ENCODE data around the gene LRBA.

LRBA gene

DNA sequence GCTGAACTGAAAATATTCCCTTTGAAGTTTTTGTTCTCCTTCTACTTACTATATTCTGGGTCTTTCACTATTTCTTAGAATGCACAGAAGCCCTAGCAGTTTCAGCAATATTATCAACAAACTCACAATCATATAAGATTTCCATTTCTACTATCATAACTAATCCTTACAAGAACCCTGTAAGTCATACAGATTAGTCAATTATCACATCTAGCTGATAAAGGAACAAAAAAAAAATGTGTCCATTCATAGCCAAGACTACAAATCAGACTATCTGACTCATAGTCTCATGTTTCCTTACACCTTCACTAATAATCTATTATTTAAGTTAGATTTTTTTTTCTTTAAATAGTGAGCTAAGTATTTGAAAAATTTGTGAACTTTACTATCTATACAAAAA lies 72.5 kb downstream of the LRBA start:
- H3K27ac ChIP-seq (ENCODE audit: low read length, poor library complexity, severe bottlenecking), result no peak overlapping the region
- DNase-seq, result no peak
- peaks cover 11% of the 10 kb centered on the region for H3K79me1 ChIP-seq (replicated peaks; ENCODE audit: low read length, poor library complexity, severe bottlenecking)
- no peak overlapping the region for H2BK12ac ChIP-seq (ENCODE audit: low read length in 2 of 2)
- H3K9me3 ChIP-seq (ENCODE audit: control insufficient read depth, low read length), result no peaks in the 10 kb centered on the region
- no peak overlapping the region for H2AFZ ChIP-seq (ENCODE audit: low read depth, low read length)
- H3K14ac ChIP-seq (ENCODE audit: low read length in 2 of 2), result no peak overlapping the region
- H2AK5ac ChIP-seq (ENCODE audit: low read length, severe bottlenecking), result no peak overlapping the region
- no peak overlapping the region for H4K8ac ChIP-seq (ENCODE audit: low read length)
- H3K4me1 ChIP-seq (ENCODE audit: control insufficient read depth, insufficient read depth, low read depth, low read length), result no peaks in the 10 kb centered on the region
- no peaks in the 10 kb centered on the region for H3K36me3 ChIP-seq (ENCODE audit: control insufficient read depth in 1 of 2, insufficient read depth in 2 of 2, low read depth in 1 of 2, low read length in 2 of 2)
- H3K9ac ChIP-seq (ENCODE audit: low read length), result no peak overlapping the region
- H3K4me2 ChIP-seq (ENCODE audit: low read length, poor library complexity, severe bottlenecking), result no peak overlapping the region
- H3K4ac ChIP-seq (ENCODE audit: low read depth in 1 of 2, low read length in 2 of 2), result no peak overlapping the region
- no peaks in the 10 kb centered on the region for H3K27me3 ChIP-seq (ENCODE audit: control insufficient read depth in 1 of 2, insufficient read depth in 1 of 2, low read length in 2 of 2)
- H2BK120ac ChIP-seq (ENCODE audit: low read depth, low read length), result no peak overlapping the region
- H3K23ac ChIP-seq (ENCODE audit: low read length in 2 of 2), result no peak overlapping the region
- no peak overlapping the region for H2BK5ac ChIP-seq (ENCODE audit: low read depth, low read length, poor library complexity, severe bottlenecking)
- H4K91ac ChIP-seq (ENCODE audit: low read length), result no peak overlapping the region
- no peak overlapping the region for H3K4me3 ChIP-seq (ENCODE audit: insufficient read depth in 1 of 2, low read depth in 1 of 2, low read length in 2 of 2)
- H3K18ac ChIP-seq (ENCODE audit: low read depth in 1 of 2, low read length in 2 of 2), result no peak overlapping the region
- no peak overlapping the region for H2BK15ac ChIP-seq (ENCODE audit: low read depth, poor library complexity, severe bottlenecking)

DNA sequence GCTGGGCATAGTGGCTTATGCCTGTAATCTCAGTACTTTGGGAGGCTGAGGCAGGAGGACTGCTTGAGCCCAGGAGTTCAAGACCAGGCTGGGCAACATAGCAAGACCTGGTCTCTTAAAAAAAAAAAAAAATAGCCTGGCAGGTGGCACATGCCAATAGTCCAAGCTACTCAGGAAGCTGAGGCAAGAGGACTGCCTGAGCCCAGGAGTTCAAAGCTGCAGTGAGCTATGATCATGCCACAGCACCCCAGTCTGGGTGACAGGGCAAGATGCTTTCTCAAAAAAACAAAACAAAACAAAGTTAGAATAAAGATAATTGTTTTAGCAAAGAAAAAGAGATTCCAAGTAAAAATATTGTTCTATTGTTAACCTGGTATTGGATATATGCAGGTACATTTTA lies 75.0 kb downstream of the LRBA start:
- H4K8ac ChIP-seq (ENCODE audit: low read length), result no peak overlapping the region
- H3K18ac ChIP-seq (ENCODE audit: low read depth in 1 of 2, low read length in 2 of 2), result no peak overlapping the region
- H3K14ac ChIP-seq (ENCODE audit: low read length in 2 of 2), result no peak overlapping the region
- H3K27ac ChIP-seq (ENCODE audit: low read length, poor library complexity, severe bottlenecking), result no peak overlapping the region
- H2BK12ac ChIP-seq (ENCODE audit: low read length in 2 of 2), result no peak overlapping the region
- no peak overlapping the region for H3K4me2 ChIP-seq (ENCODE audit: low read length, poor library complexity, severe bottlenecking)
- H3K79me1 ChIP-seq (replicated peaks; ENCODE audit: low read length, poor library complexity, severe bottlenecking), result peaks cover 11% of the 10 kb centered on the region
- no peak overlapping the region for H3K23ac ChIP-seq (ENCODE audit: low read length in 2 of 2)
- no peaks in the 10 kb centered on the region for H3K27me3 ChIP-seq (ENCODE audit: control insufficient read depth in 1 of 2, insufficient read depth in 1 of 2, low read length in 2 of 2)
- H3K4ac ChIP-seq (ENCODE audit: low read depth in 1 of 2, low read length in 2 of 2), result no peak overlapping the region
- no peak overlapping the region for H2AK5ac ChIP-seq (ENCODE audit: low read length, severe bottlenecking)
- no peaks in the 10 kb centered on the region for H3K9me3 ChIP-seq (ENCODE audit: control insufficient read depth, low read length)
- H3K36me3 ChIP-seq (ENCODE audit: control insufficient read depth in 1 of 2, insufficient read depth in 2 of 2, low read depth in 1 of 2, low read length in 2 of 2), result no peaks in the 10 kb centered on the region
- no peak overlapping the region for H3K9ac ChIP-seq (ENCODE audit: low read length)
- no peaks in the 10 kb centered on the region for H3K4me1 ChIP-seq (ENCODE audit: control insufficient read depth, insufficient read depth, low read depth, low read length)
- H4K91ac ChIP-seq (ENCODE audit: low read length), result no peak overlapping the region
- no peak overlapping the region for H2BK120ac ChIP-seq (ENCODE audit: low read depth, low read length)
- no peak overlapping the region for H2AFZ ChIP-seq (ENCODE audit: low read depth, low read length)
- no peak overlapping the region for H2BK15ac ChIP-seq (ENCODE audit: low read depth, poor library complexity, severe bottlenecking)
- H3K4me3 ChIP-seq (ENCODE audit: insufficient read depth in 1 of 2, low read depth in 1 of 2, low read length in 2 of 2), result no peak overlapping the region
- DNase-seq, result no peak
- H2BK5ac ChIP-seq (ENCODE audit: low read depth, low read length, poor library complexity, severe bottlenecking), result no peak overlapping the region

DNA sequence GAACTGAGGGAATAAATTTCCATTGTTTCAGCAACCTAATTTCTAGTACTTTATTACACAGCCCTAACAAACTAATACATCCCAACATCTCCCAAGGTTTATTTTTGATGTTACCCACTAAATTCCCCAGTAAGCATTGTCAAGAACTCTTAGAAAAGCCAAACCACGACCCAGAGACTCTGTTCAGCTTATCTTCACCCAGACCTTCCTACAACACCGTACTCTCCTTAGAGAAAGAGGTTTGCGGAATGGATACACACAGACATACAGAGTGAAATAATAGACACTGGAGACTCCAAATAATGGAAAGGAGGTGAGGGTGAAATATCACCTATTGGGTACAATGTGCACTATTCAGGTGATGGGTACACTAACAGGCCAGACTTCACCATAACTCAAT lies 75.6 kb downstream of the LRBA start:
- no peak for DNase-seq
- H2BK120ac ChIP-seq (ENCODE audit: low read depth, low read length), result no peak overlapping the region
- no peak overlapping the region for H2AK5ac ChIP-seq (ENCODE audit: low read length, severe bottlenecking)
- no peak overlapping the region for H3K4me2 ChIP-seq (ENCODE audit: low read length, poor library complexity, severe bottlenecking)
- no peak overlapping the region for H3K4me3 ChIP-seq (ENCODE audit: insufficient read depth in 1 of 2, low read depth in 1 of 2, low read length in 2 of 2)
- H3K4ac ChIP-seq (ENCODE audit: low read depth in 1 of 2, low read length in 2 of 2), result no peak overlapping the region
- WGBS, result 100% methylated on average over 1 of the region's 3 CpGs
- no peak overlapping the region for H4K8ac ChIP-seq (ENCODE audit: low read length)
- H3K9me3 ChIP-seq (ENCODE audit: control insufficient read depth, low read length), result no peaks in the 10 kb centered on the region
- H4K91ac ChIP-seq (ENCODE audit: low read length), result no peak overlapping the region
- no peak overlapping the region for H2AFZ ChIP-seq (ENCODE audit: low read depth, low read length)
- H2BK15ac ChIP-seq (ENCODE audit: low read depth, poor library complexity, severe bottlenecking), result no peak overlapping the region
- no peak overlapping the region for H3K27ac ChIP-seq (ENCODE audit: low read length, poor library complexity, severe bottlenecking)
- H3K23ac ChIP-seq (ENCODE audit: low read length in 2 of 2), result no peak overlapping the region
- no peak overlapping the region for H2BK5ac ChIP-seq (ENCODE audit: low read depth, low read length, poor library complexity, severe bottlenecking)
- no peak overlapping the region for H3K18ac ChIP-seq (ENCODE audit: low read depth in 1 of 2, low read length in 2 of 2)
- H3K4me1 ChIP-seq (ENCODE audit: control insufficient read depth, insufficient read depth, low read depth, low read length), result no peaks in the 10 kb centered on the region
- H3K79me1 ChIP-seq (replicated peaks; ENCODE audit: low read length, poor library complexity, severe bottlenecking), result peaks cover 8% of the 10 kb centered on the region
- H3K14ac ChIP-seq (ENCODE audit: low read length in 2 of 2), result no peak overlapping the region
- H2BK12ac ChIP-seq (ENCODE audit: low read length in 2 of 2), result no peak overlapping the region
- H3K36me3 ChIP-seq (ENCODE audit: control insufficient read depth in 1 of 2, insufficient read depth in 2 of 2, low read depth in 1 of 2, low read length in 2 of 2), result no peaks in the 10 kb centered on the region
- no peak overlapping the region for H3K9ac ChIP-seq (ENCODE audit: low read length)
- no peaks in the 10 kb centered on the region for H3K27me3 ChIP-seq (ENCODE audit: control insufficient read depth in 1 of 2, insufficient read depth in 1 of 2, low read length in 2 of 2)

DNA sequence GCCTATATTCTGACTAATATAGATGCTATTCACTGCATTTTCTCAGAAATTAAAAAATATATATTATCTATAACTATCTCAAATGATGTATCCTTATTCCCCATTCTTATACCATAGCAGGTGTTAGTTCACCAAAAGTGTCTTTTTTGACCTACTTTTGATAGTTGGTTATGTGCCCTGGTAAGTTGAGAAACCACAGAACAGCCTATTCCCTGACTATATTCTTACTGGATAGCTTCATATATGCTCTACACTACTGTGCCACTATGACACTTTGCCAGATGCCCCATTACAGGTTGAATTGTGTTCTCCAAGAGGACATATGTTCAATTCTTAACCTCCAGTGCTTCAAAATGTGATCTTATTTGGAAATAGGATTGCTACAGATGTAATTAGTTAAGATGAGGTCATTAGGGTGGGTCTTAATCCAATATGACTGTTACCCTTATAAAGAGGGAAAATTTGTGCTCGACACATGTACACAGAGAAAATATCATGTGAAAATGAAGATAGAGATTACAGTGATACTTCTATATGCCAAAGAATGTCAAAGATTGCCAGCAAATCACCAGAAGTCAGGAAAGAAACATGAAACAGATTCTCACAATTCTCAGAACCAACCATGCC lies 76.1 kb downstream of the LRBA start:
- Histone ChIP-seq H3K4me2 (ENCODE audit: low read length, poor library complexity, severe bottlenecking) (no peak overlapping the region), H3K4me1 (ENCODE audit: control insufficient read depth, insufficient read depth, low read depth, low read length) (no peaks in the 10 kb centered on the region), H2AFZ (ENCODE audit: low read depth, low read length) (no peak overlapping the region), H3K18ac (ENCODE audit: low read depth in 1 of 2, low read length in 2 of 2) (no peak overlapping the region), H4K91ac (ENCODE audit: low read length) (no peak overlapping the region), H3K79me1 (replicated peaks; ENCODE audit: low read length, poor library complexity, severe bottlenecking) (peaks cover 8% of the 10 kb centered on the region), H2BK120ac (ENCODE audit: low read depth, low read length) (no peak overlapping the region), H2BK12ac (ENCODE audit: low read length in 2 of 2) (no peak overlapping the region), H3K4me3 (ENCODE audit: insufficient read depth in 1 of 2, low read depth in 1 of 2, low read length in 2 of 2) (no peak overlapping the region), H3K36me3 (ENCODE audit: control insufficient read depth in 1 of 2, insufficient read depth in 2 of 2, low read depth in 1 of 2, low read length in 2 of 2) (no peaks in the 10 kb centered on the region), H3K27ac (ENCODE audit: low read length, poor library complexity, severe bottlenecking) (no peak overlapping the region), H4K8ac (ENCODE audit: low read length) (no peak overlapping the region), H3K9ac (ENCODE audit: low read length) (no peak overlapping the region), H3K14ac (ENCODE audit: low read length in 2 of 2) (no peak overlapping the region), H3K9me3 (ENCODE audit: control insufficient read depth, low read length) (no peaks in the 10 kb centered on the region), H2AK5ac (ENCODE audit: low read length, severe bottlenecking) (no peak overlapping the region), H2BK5ac (ENCODE audit: low read depth, low read length, poor library complexity, severe bottlenecking) (no peak overlapping the region), H2BK15ac (ENCODE audit: low read depth, poor library complexity, severe bottlenecking) (no peak overlapping the region), H3K23ac (ENCODE audit: low read length in 2 of 2) (no peak overlapping the region), H3K4ac (ENCODE audit: low read depth in 1 of 2, low read length in 2 of 2) (no peak overlapping the region), H3K27me3 (ENCODE audit: control insufficient read depth in 1 of 2, insufficient read depth in 1 of 2, low read length in 2 of 2) (no peaks in the 10 kb centered on the region)
- WGBS, result no CpG with 5 or more reads among the region's 1 CpG
- no peak for DNase-seq
